ENCODE data around the gene ENOPH1. TPM values are rescaled to one million over a fixed set of nuclear protein-coding genes. Genes with fewer than 3 reads are reported as not detected.
A peak's percentile ranks its signal among the peaks of the same experiment; 100 is the strongest.
"Not testable (repeated sequence)": the region's sequence is repeated elsewhere in the genome, so short reads cannot be mapped to it uniquely, and the experiment has no call there.

The ENOPH1 gene
- total and polyA plus RNA-seq, 3 experiments from 2014 or later = 42.4 to 60.7 (median 58.3) TPM

DNA sequence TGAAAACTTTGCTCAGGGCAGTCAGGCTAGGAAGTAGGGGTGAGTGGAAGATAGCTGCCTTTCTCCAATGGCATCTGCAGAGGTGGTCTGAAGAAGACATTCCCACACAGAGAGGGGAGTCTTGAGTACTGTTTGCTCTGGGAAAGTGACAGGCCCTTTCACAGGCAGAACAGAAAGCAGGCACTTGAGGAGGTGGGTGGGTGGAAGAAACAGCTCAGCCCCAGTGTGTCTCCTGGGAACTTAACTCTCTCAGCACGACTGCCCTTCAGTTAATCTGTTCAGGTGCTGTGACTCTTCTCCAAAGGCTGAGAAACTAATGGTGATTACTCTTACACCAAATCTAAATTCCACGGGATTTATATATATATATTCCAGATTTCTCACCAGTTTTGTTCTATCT, 28.3 kb downstream of the ENOPH1 start:
- ChIA-PET POLR2A (no interaction called here), CTCF (no interaction called here)
- Mint-ChIP-seq H3K4me3 (no peak overlapping the region), H3K4me1 (peaks cover 0 to 3% (median 0%) of the 10 kb centered on the region in 3 donors), H3K9me3 (no peaks in the 10 kb centered on the region), H3K36me3 (peaks cover 0 to 77% (median 9%) of the 10 kb centered on the region in 3 donors), H3K27ac (no peak overlapping the region), H3K27me3 (no peaks in the 10 kb centered on the region)
- Histone ChIP-seq H3K27me3 (ENCODE audit: insufficient read depth, low read length, poor library complexity, severe bottlenecking) (no peaks in the 10 kb centered on the region), H3K27ac (ENCODE audit: low read depth, low read length) (no peak overlapping the region), H3K36me3 (ENCODE audit: insufficient read depth, low read length) (peaks cover 30% of the 10 kb centered on the region), H3K9me3 (ENCODE audit: low read length) (no peaks in the 10 kb centered on the region), H3K4me3 (ENCODE audit: low read length) (no peak overlapping the region), H3K4me1 (ENCODE audit: insufficient read depth, low read length) (no peaks in the 10 kb centered on the region)
- no peak for DNase-seq

DNA sequence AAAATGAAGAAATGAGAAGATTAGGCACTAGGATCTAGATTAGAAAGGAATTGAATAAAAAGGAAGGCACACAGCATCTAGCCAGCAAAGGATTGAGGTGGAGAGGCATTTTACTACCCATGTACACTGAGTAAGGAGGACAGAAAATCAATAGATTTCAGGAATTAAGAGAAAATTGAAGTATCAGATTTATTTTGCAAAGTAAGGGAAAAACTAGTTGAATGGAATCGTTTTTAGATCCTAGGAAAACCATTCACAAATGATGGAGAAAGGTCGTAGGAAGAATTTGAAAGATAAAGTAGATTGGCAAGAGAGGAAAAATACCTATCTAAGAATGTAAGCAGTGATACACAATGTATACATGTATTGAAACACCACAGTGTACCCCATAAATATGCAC, 31.3 kb downstream of the ENOPH1 start:
- Mint-ChIP-seq H3K9me3 (no peaks in the 10 kb centered on the region), H3K4me3 (no peak overlapping the region), H3K27ac (peak overlapping the region in 4 of 8 donors; percentile 35 to 72 (median 56)), H3K4me1 (no peaks in the 10 kb centered on the region), H3K36me3 (peaks cover 0 to 57% (median 10%) of the 10 kb centered on the region in 3 donors), H3K27me3 (no peaks in the 10 kb centered on the region)
- H3K9me3 ChIP-seq (ENCODE audit: low read length) = no peaks in the 10 kb centered on the region
- H3K27me3 ChIP-seq (ENCODE audit: insufficient read depth, low read length, poor library complexity, severe bottlenecking) = no peaks in the 10 kb centered on the region
- no peak overlapping the region for H3K27ac ChIP-seq (ENCODE audit: low read depth, low read length)
- no peaks in the 10 kb centered on the region for H3K4me1 ChIP-seq (ENCODE audit: insufficient read depth, low read length)
- DNase-seq = no peak
- CTCF ChIA-PET = interaction anchor here (1.0 to 2.9 kb wide), 4 partner anchors 8 to 799 kb away, joined by 3 to 8 read pairs (median 3); no protein-coding TSS in a partner anchor
- peaks cover 23% of the 10 kb centered on the region for H3K36me3 ChIP-seq (ENCODE audit: insufficient read depth, low read length)
- H3K4me3 ChIP-seq (ENCODE audit: low read length) = no peak overlapping the region
- POLR2A ChIA-PET = no interaction called here

DNA sequence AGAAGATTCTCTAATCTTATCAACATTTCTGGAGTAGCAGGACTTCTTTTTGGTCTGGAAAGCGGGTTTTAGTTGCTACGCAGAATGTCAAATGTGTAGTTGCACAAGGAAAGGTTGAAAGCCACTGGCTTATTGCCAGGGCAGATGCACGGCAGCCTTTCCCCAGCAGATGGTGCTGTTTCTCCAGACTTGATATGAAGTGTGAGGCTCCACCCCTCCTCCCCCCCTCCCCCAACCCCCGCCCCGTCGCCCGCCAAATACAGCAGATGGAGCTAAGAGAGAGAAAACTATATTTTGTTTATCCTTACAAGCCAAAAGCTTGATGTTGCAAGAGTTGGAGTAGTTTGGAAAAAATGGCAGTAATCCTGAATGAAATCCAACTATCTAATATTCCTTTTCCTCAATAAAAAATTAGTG, 32.0 kb downstream of the ENOPH1 start:
- Mint-ChIP-seq H3K27me3 (no peaks in the 10 kb centered on the region), H3K27ac (peak overlapping the region in 1 of 8 donors; percentile 11), H3K4me3 (no peak overlapping the region), H3K9me3 (no peaks in the 10 kb centered on the region), H3K4me1 (no peaks in the 10 kb centered on the region), H3K36me3 (peaks cover 0 to 50% (median 8%) of the 10 kb centered on the region in 3 donors)
- Histone ChIP-seq H3K4me1 (ENCODE audit: insufficient read depth, low read length) (no peaks in the 10 kb centered on the region), H3K4me3 (ENCODE audit: low read length) (no peak overlapping the region), H3K9me3 (ENCODE audit: low read length) (no peaks in the 10 kb centered on the region), H3K27me3 (ENCODE audit: insufficient read depth, low read length, poor library complexity, severe bottlenecking) (no peaks in the 10 kb centered on the region), H3K36me3 (ENCODE audit: insufficient read depth, low read length) (peaks cover 16% of the 10 kb centered on the region), H3K27ac (ENCODE audit: low read depth, low read length) (no peak overlapping the region)
- POLR2A ChIA-PET = no interaction called here
- DNase-seq = peak; percentile 67 to 87 (median 76)
- CTCF ChIA-PET = interaction anchor here (1.1 to 2.9 kb wide), 3 partner anchors 7 to 798 kb away, joined by 3 to 8 read pairs (median 3); no protein-coding TSS in a partner anchor

DNA sequence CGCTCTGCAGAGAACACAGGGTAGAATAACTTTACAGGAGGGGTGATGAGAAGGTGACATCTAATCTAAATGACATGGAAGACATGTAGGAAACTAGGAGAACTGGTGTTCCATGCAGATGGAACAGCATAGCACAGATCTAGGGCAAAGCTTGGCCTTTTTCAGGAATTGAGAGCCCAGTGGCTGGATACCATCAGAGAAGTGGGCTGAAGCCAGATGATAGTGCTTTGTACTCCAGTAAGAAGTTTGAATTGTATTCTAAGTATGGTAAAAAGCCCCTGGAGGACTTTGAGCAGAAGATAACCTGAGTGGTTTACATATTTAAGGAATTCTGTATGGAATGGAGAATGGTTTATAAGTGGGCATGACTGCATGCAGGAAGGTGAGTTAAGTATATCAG, 32.8 kb downstream of the ENOPH1 start:
- Mint-ChIP-seq H3K36me3 (peaks cover 0 to 44% (median 10%) of the 10 kb centered on the region in 3 donors), H3K27ac (peak overlapping the region in 4 of 8 donors; percentile 4 to 29 (median 16)), H3K9me3 (no peaks in the 10 kb centered on the region), H3K27me3 (peaks cover 0 to 1% of the 10 kb centered on the region in 2 donors), H3K4me3 (no peak overlapping the region), H3K4me1 (no peaks in the 10 kb centered on the region)
- ChIA-PET CTCF (interaction anchor here (0.6 to 1.3 kb wide), 2 partner anchors 54 to 275 kb away, joined by 4 to 5 read pairs; no protein-coding TSS in a partner anchor), POLR2A (no interaction called here)
- no peaks in the 10 kb centered on the region for H3K9me3 ChIP-seq (ENCODE audit: low read length)
- H3K36me3 ChIP-seq (ENCODE audit: insufficient read depth, low read length) = peaks cover 10% of the 10 kb centered on the region
- H3K4me3 ChIP-seq (ENCODE audit: low read length) = no peak overlapping the region
- H3K27ac ChIP-seq (ENCODE audit: low read depth, low read length) = no peak overlapping the region
- no peak for DNase-seq
- H3K4me1 ChIP-seq (ENCODE audit: insufficient read depth, low read length) = no peaks in the 10 kb centered on the region
- no peaks in the 10 kb centered on the region for H3K27me3 ChIP-seq (ENCODE audit: insufficient read depth, low read length, poor library complexity, severe bottlenecking)

DNA sequence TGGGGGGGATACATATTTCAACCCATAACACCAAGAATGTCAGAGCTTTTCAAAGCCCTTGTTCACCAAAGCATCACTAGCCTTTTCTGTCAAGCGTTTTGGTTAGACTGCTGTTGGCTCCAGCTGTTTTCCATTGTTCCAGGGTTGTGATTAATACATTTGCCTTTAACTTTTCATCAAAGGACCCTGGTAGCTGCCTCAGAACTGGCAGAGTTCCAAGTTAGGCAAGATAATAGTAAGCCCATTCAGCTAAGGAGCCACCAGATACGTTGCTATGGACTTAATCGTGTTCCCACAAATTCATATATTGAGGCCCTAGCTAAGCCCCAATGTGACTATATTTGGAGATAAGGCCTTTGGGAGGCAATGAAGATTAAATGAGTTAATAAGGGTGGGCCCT, 37.1 kb downstream of the ENOPH1 start:
- H3K27me3 Mint-ChIP-seq = peaks cover 0 to 1% of the 10 kb centered on the region in 2 donors
- Histone ChIP-seq H3K27ac (ENCODE audit: low read depth, low read length) (no peak overlapping the region), H3K36me3 (ENCODE audit: insufficient read depth, low read length) (no peaks in the 10 kb centered on the region), H3K4me1 (ENCODE audit: insufficient read depth, low read length) (no peaks in the 10 kb centered on the region), H3K4me3 (ENCODE audit: low read length) (no peak overlapping the region), H3K9me3 (ENCODE audit: low read length) (no peaks in the 10 kb centered on the region), H3K27me3 (ENCODE audit: insufficient read depth, low read length, poor library complexity, severe bottlenecking) (no peaks in the 10 kb centered on the region)
- H3K27ac Mint-ChIP-seq = peak overlapping the region in 1 of 8 donors; percentile 84
- ChIA-PET CTCF (no interaction called here), POLR2A (no interaction called here)
- H3K4me3 Mint-ChIP-seq = no peak overlapping the region
- H3K4me1 Mint-ChIP-seq = no peaks in the 10 kb centered on the region
- no peaks in the 10 kb centered on the region for H3K9me3 Mint-ChIP-seq
- H3K36me3 Mint-ChIP-seq = peaks cover 0 to 12% (median 11%) of the 10 kb centered on the region in 3 donors
- no peak for DNase-seq

DNA sequence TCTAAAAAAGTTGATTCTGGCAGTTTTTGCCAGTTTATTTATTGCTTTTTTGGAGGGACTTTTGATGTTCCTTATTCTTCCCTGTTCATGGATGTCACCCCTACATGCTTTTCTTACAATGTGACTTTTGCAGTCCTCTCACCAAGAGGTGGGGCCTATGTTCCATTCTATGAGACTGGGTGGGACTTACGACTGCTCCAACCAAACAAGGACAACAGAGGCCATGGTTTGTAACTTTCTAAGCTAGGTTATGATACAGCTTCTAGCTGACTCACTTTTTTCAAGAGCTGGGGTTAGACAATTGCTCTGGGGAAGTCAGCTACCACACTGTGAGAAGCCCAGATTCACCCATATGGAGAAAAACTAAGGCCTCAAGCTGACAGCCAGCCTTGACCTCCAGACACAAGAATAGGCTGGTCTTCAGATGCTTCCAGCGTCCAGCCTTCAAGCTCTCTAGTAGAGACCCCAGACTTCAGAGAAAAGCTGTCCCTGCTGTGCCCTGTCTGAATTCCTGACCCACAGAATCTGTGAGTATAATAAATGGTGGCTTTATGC, 39.5 kb downstream of the ENOPH1 start:
- no peaks in the 10 kb centered on the region for H3K9me3 ChIP-seq (ENCODE audit: low read length)
- DNase-seq = no peak
- no peaks in the 10 kb centered on the region for H3K36me3 ChIP-seq (ENCODE audit: insufficient read depth, low read length)
- H3K4me1 ChIP-seq (ENCODE audit: insufficient read depth, low read length) = no peaks in the 10 kb centered on the region
- Mint-ChIP-seq H3K36me3 (peaks cover 0 to 6% (median 4%) of the 10 kb centered on the region in 3 donors), H3K27ac (no peak overlapping the region), H3K4me1 (no peaks in the 10 kb centered on the region), H3K9me3 (no peaks in the 10 kb centered on the region), H3K4me3 (no peak overlapping the region), H3K27me3 (peaks cover 0 to 1% of the 10 kb centered on the region in 2 donors)
- POLR2A ChIA-PET = no interaction called here
- no peak overlapping the region for H3K27ac ChIP-seq (ENCODE audit: low read depth, low read length)
- CTCF ChIA-PET = interaction anchor here (2.3 kb wide), 1 partner anchor 9 kb away, joined by 8 read pairs; no protein-coding TSS in a partner anchor
- H3K27me3 ChIP-seq (ENCODE audit: insufficient read depth, low read length, poor library complexity, severe bottlenecking) = no peaks in the 10 kb centered on the region
- no peak overlapping the region for H3K4me3 ChIP-seq (ENCODE audit: low read length)

DNA sequence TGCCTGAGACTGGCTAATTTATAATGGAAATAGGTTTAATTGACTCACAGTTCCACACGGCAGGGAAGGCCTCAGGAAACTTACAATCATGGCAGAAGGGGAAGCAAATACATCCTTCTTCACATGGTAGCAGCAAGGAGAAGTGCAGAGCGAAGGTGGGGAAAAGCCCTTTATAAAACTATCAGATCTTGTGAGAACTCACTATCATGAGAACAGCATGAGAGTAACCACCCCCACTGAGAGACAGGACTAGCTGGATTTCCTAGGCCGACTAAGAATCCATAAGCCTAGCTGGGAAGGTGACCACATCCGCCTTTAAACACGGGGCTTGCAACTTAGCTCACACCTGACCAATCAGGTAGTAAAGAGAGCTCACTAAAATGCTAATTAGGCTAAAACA, 42.7 kb downstream of the ENOPH1 start:
- H3K9me3 ChIP-seq (ENCODE audit: low read length); H3K4me1 Mint-ChIP-seq; H3K27ac Mint-ChIP-seq; H3K36me3 ChIP-seq (ENCODE audit: insufficient read depth, low read length); H3K4me3 ChIP-seq (ENCODE audit: low read length); H3K36me3 Mint-ChIP-seq; H3K9me3 Mint-ChIP-seq; H3K4me3 Mint-ChIP-seq; POLR2A ChIA-PET; H3K27me3 Mint-ChIP-seq; DNase-seq; H3K4me1 ChIP-seq (ENCODE audit: insufficient read depth, low read length); H3K27me3 ChIP-seq (ENCODE audit: insufficient read depth, low read length, poor library complexity, severe bottlenecking); H3K27ac ChIP-seq (ENCODE audit: low read depth, low read length): not testable (repeated sequence)
- CTCF ChIA-PET = interaction anchor here (0.9 kb wide), 1 partner anchor 11 kb away, joined by 3 read pairs; no protein-coding TSS in a partner anchor

DNA sequence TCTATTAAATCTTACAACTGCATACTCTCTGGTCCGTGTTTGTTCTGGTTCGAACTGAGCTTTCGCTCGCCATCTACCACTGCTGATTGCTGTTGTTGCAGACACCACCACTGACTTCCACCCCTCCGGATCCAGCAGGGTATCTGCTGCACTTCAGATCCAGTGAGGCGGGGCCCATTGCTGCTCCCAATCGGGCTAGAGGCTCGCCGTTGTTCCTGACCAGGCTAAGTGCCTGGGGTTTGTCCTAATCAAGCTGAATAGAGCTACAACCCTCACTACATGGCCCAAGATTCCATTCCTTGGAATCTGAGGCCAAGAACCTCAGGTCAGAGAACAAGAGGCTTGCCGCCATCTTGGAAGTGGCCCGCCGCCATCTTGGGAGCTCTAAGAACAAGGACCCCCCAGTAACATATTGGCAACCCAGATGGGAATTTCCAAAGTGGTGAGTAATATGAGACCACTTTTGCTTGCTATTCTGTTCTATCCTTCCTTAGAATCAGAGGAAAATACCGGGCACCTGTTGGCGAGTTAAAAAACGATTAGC, 43.3 kb downstream of the ENOPH1 start:
- H3K36me3 ChIP-seq (ENCODE audit: insufficient read depth, low read length) = no peaks in the 10 kb centered on the region
- CTCF ChIA-PET = interaction anchor here (0.9 kb wide), 1 partner anchor 10 kb away, joined by 3 read pairs; no protein-coding TSS in a partner anchor
- no peaks in the 10 kb centered on the region for H3K9me3 Mint-ChIP-seq
- no peaks in the 10 kb centered on the region for H3K9me3 ChIP-seq (ENCODE audit: low read length)
- no peak overlapping the region for H3K4me3 ChIP-seq (ENCODE audit: low read length)
- POLR2A ChIA-PET = no interaction called here
- DNase-seq = no peak
- H3K4me1 Mint-ChIP-seq = no peaks in the 10 kb centered on the region
- no peak overlapping the region for H3K27ac ChIP-seq (ENCODE audit: low read depth, low read length)
- no peaks in the 10 kb centered on the region for H3K27me3 Mint-ChIP-seq
- no peaks in the 10 kb centered on the region for H3K27me3 ChIP-seq (ENCODE audit: insufficient read depth, low read length, poor library complexity, severe bottlenecking)
- peak overlapping the region in 1 of 8 donors; percentile 25 for H3K27ac Mint-ChIP-seq
- no peak overlapping the region for H3K4me3 Mint-ChIP-seq
- H3K4me1 ChIP-seq (ENCODE audit: insufficient read depth, low read length) = no peaks in the 10 kb centered on the region
- peaks cover 0 to 2% (median 0%) of the 10 kb centered on the region in 3 donors for H3K36me3 Mint-ChIP-seq
